Activated naive CD4-positive, alpha-beta T cell treated with anti-CD3 and anti-CD28 coated beads for 36 hours (primary cell): Measurements from ENCODE around the gene LIPG. TPM values are rescaled to one million over a fixed set of nuclear protein-coding genes. Genes with fewer than 3 reads are reported as not detected.
"Not testable (repeated sequence)": the region's sequence is repeated elsewhere in the genome, so short reads cannot be mapped to it uniquely, and the experiment has no call there.

ENCODE experiments used
- CTCF ChIA-PET: fragments of 350-600 bp; sonication (Branson Sonifier 250); formaldehyde crosslinking; loops from one replicate; lab custom pipeline; 2021; ENCODE audit warnings: antibody characterized with exemption; lab: Charles Lee
- DNase-seq: peaks from one replicate; pipeline ENCODE4 v3.0.0-alpha.2; 2020
- H3K27ac Mint-ChIP-seq: one replicate; pipeline ENCODE4 v1.8.0; 2021; ENCODE audit warnings: mild to moderate bottlenecking, mixed read lengths
- H3K27me3 Mint-ChIP-seq: one replicate; pipeline ENCODE4 v1.8.0; 2021; ENCODE audit warnings: low read depth, mixed read lengths
- H3K36me3 Mint-ChIP-seq: one replicate; pipeline ENCODE4 v1.8.0; 2021; ENCODE audit warnings: low read depth, mixed read lengths
- H3K4me1 Mint-ChIP-seq: one replicate; pipeline ENCODE4 v1.8.0; 2021; ENCODE audit warnings: low read depth, mixed read lengths
- H3K4me3 Mint-ChIP-seq: one replicate; pipeline ENCODE4 v1.8.0; 2021; ENCODE audit warnings: mild to moderate bottlenecking, moderate library complexity, mixed read lengths
- H3K9me3 Mint-ChIP-seq: one replicate; pipeline ENCODE4 v1.8.0; 2021; ENCODE audit warnings: mixed read lengths
- intact Hi-C: fragments of 100-400 bp; cut with micrococcal nuclease; formaldehyde crosslinking; loops from one replicate; pipeline ENCODE4 v1.15.1; 2023
- total RNA-seq, 2 experiments: library from RNA; stranded (reverse); gene quantifications; one replicate each; pipeline ENCODE4 v1.2.3, GENCODE V29; 2021

LIPG gene
- total RNA-seq, 2 experiments from 2014 or later = 0.22 to 0.45 TPM

- no peak overlapping the region for H3K4me3 Mint-ChIP-seq
- CTCF ChIA-PET = no interaction called here
- intact Hi-C loops = no loop called here
- H3K36me3 Mint-ChIP-seq = no peaks in the 10 kb centered on the region
- no peak for DNase-seq
- peaks cover 19% of the 10 kb centered on the region for H3K27me3 Mint-ChIP-seq
- H3K4me1 Mint-ChIP-seq = no peaks in the 10 kb centered on the region
- no peak overlapping the region for H3K27ac Mint-ChIP-seq
- no peaks in the 10 kb centered on the region for H3K9me3 Mint-ChIP-seq
Measured at GRCh38 chr18:49550621-49551339, 11.1 kb upstream of the LIPG start.

- CTCF ChIA-PET = interaction anchor here (0.8 to 1.1 kb wide), 2 partner anchors 24 to 42 kb away, joined by 3 to 4 read pairs; no protein-coding TSS in a partner anchor
- H3K9me3 Mint-ChIP-seq = no peaks in the 10 kb centered on the region
- H3K4me3 Mint-ChIP-seq = no peak overlapping the region
- no peak for DNase-seq
- intact Hi-C loops = no loop called here
- no peak overlapping the region for H3K27ac Mint-ChIP-seq
- H3K36me3 Mint-ChIP-seq = no peaks in the 10 kb centered on the region
- no peaks in the 10 kb centered on the region for H3K4me1 Mint-ChIP-seq
- peaks cover 16% of the 10 kb centered on the region for H3K27me3 Mint-ChIP-seq
Measured at GRCh38 chr18:49553003-49553402, 8.9 kb upstream of the LIPG start.

GRCh38 chr18:49555641-49556040, 6.2 kb upstream of the LIPG start:
- no peak overlapping the region for H3K27ac Mint-ChIP-seq
- peaks cover 29% of the 10 kb centered on the region for H3K27me3 Mint-ChIP-seq
- no peak for DNase-seq
- H3K9me3 Mint-ChIP-seq = no peaks in the 10 kb centered on the region
- CTCF ChIA-PET = interaction anchor here (0.7 kb wide), 1 partner anchor 33 kb away, joined by 4 read pairs; no protein-coding TSS in a partner anchor
- intact Hi-C loops = no loop called here
- H3K4me3 Mint-ChIP-seq = no peak overlapping the region
- peaks cover 4% of the 10 kb centered on the region for H3K4me1 Mint-ChIP-seq
- no peaks in the 10 kb centered on the region for H3K36me3 Mint-ChIP-seq

- no peak overlapping the region for H3K4me3 Mint-ChIP-seq
- no peak overlapping the region for H3K27ac Mint-ChIP-seq
- no peaks in the 10 kb centered on the region for H3K36me3 Mint-ChIP-seq
- intact Hi-C loops = no loop called here
- peaks cover 29% of the 10 kb centered on the region for H3K4me1 Mint-ChIP-seq
- CTCF ChIA-PET = interaction anchor here (0.6 to 2.0 kb wide), 6 partner anchors 16 to 305 kb away, joined by 3 to 14 read pairs (median 4); no protein-coding TSS in a partner anchor
- no peaks in the 10 kb centered on the region for H3K9me3 Mint-ChIP-seq
- DNase-seq = no peak
- peaks cover 39% of the 10 kb centered on the region for H3K27me3 Mint-ChIP-seq
Measured at GRCh38 chr18:49558356-49558755, 3.5 kb upstream of the LIPG start.

GRCh38 chr18:49559326-49559931, 2.4 kb upstream of the LIPG start:
- H3K27ac Mint-ChIP-seq, H3K36me3 Mint-ChIP-seq, H3K9me3 Mint-ChIP-seq, H3K4me3 Mint-ChIP-seq, DNase-seq: not testable (repeated sequence)
- Mint-ChIP-seq H3K27me3 (peaks cover 50% of the 10 kb centered on the region), H3K4me1 (peaks cover 31% of the 10 kb centered on the region)
- intact Hi-C loops = loop anchor here (1.0 kb wide), 1 partner anchor 299 kb away; no protein-coding TSS in a partner anchor
- CTCF ChIA-PET = interaction anchor here (0.6 to 2.4 kb wide), 7 partner anchors 84 to 302 kb away, joined by 3 to 24 read pairs (median 4); no protein-coding TSS in a partner anchor

GRCh38 chr18:49560277-49560623, 1.6 kb upstream of the LIPG start:
- Mint-ChIP-seq H3K9me3 (no peaks in the 10 kb centered on the region), H3K27me3 (peaks cover 56% of the 10 kb centered on the region), H3K27ac (no peak overlapping the region), H3K4me3 (peak overlapping the region; percentile 15), H3K4me1 (peaks cover 31% of the 10 kb centered on the region), H3K36me3 (no peaks in the 10 kb centered on the region)
- intact Hi-C loops = loop anchor here (2.0 to 10.0 kb wide), 5 partner anchors 48 to 883 kb away; partner anchors contain the start of gene CXXC1
- CTCF ChIA-PET = interaction anchor here (0.6 to 2.4 kb wide), 6 partner anchors 167 to 303 kb away, joined by 3 to 24 read pairs (median 6); no protein-coding TSS in a partner anchor
- DNase-seq = no peak

DNA sequence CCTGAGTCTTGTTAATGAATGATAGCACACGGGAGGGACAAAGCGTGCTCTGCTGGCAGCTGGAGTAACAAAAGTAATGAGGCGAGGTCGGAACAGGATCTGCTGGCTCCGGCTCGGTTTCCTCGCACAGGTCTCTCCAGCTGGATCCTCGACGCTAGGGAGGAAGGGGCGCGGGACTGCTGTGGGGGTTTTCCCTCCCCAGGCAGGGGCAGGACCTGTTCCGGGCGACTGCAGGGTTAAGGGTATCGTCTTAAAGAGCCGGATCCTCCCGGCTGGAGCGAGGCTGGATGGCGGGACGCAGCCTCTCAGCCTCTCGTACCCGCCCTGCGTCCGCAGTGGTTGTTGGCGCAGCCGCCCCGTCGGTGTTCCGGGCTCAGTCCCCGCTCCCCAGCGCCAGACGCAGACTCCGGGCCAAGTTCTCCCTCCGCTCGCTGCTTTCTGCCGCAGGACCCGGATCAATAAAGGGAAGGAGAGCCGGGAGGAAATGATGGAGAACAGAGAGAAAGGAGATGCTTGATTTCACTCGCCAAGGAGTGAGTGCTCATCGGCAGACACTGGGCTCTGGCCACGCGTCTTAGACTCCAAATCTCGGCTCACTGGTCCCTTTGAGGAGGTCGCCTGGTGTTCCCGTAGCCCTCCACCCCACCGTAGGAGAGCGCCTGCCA, 1.1 kb upstream of the LIPG start:
- H3K36me3 Mint-ChIP-seq = no peaks in the 10 kb centered on the region
- H3K27me3 Mint-ChIP-seq = peaks cover 60% of the 10 kb centered on the region
- peaks cover 31% of the 10 kb centered on the region for H3K4me1 Mint-ChIP-seq
- DNase-seq = peak; percentile 11
- intact Hi-C loops = loop anchor here (1.0 to 10.0 kb wide), 6 partner anchors 48 to 883 kb away; partner anchors contain the start of genes ACAA2 and CXXC1
- H3K27ac Mint-ChIP-seq = no peak overlapping the region
- peak overlapping the region; percentile 66 for H3K4me3 Mint-ChIP-seq
- CTCF ChIA-PET = interaction anchor here (0.6 to 2.4 kb wide), 7 partner anchors 10 to 302 kb away, joined by 3 to 24 read pairs (median 5); no protein-coding TSS in a partner anchor
- H3K9me3 Mint-ChIP-seq = no peaks in the 10 kb centered on the region

DNA sequence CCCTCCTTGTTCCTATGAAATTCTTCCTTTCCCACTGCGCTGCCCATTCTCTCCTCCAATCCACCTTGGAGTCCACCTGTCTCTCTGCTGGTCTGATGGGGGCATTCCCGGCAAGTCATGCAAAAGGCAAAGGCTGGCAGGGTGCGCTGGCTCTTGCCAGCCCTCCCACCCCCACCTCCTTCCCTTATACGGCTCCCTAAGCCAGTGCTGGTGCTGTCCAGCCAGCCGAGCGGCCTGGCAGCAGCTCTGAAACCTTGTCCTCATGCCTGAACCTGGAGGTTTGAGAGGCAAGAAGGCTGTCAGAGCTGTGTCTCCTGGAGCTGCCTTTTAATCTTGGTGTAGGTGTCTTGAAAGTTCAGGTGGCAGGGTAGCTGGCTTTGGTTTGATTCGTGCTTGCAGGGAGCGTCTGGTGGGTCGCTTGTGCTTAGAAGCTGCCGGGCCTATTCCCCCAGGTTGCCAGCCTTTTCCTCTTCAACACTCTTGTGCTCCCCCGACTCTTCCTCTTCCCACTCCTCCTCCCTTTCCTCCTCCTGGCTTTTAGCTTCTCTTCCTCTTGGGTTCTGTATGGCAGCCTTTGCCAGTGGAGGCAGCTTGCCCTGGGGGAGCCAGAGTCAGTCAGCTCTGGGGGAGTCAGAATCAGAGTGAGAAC, 748 bp downstream of the LIPG start:
- CTCF ChIA-PET = interaction anchor here (0.6 kb wide), 1 partner anchor 17 kb away, joined by 3 read pairs; no protein-coding TSS in a partner anchor
- intact Hi-C loops = loop anchor here (2.0 to 10.0 kb wide), 5 partner anchors 50 to 885 kb away; partner anchors contain the start of gene RPL17
- H3K36me3 Mint-ChIP-seq = no peaks in the 10 kb centered on the region
- peak overlapping the region; percentile 66 for H3K4me3 Mint-ChIP-seq
- peaks cover 65% of the 10 kb centered on the region for H3K27me3 Mint-ChIP-seq
- DNase-seq = no peak
- H3K9me3 Mint-ChIP-seq = no peaks in the 10 kb centered on the region
- H3K27ac Mint-ChIP-seq = no peak overlapping the region
- peaks cover 31% of the 10 kb centered on the region for H3K4me1 Mint-ChIP-seq

DNA sequence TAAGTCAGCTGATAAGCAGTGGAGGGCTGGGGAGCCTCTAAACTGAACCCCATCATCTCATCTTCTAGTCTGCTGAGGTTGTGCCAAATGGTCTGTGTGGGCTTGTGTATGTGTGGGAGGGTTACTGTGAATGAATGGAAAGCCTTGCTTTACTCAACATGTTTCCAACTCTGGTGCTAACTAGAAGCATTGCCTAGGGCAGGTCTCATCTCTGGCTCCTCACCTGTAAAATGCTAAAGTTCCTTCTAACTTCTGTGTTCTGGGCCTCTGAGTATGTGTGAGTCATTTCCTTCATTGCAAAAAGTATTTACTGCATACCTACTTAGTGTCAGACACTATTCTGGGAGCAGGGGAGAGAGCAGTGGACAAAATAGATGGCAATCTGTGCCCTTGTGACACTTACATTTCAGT, 1.3 kb downstream of the LIPG start:
- Mint-ChIP-seq H3K27ac (no peak overlapping the region), H3K4me3 (peak overlapping the region; percentile 28), H3K36me3 (no peaks in the 10 kb centered on the region), H3K9me3 (no peaks in the 10 kb centered on the region), H3K27me3 (peaks cover 65% of the 10 kb centered on the region), H3K4me1 (peaks cover 31% of the 10 kb centered on the region)
- CTCF ChIA-PET = no interaction called here
- peak; percentile 11 for DNase-seq
- intact Hi-C loops = loop anchor here (2.0 to 10.0 kb wide), 5 partner anchors 51 to 886 kb away; partner anchors contain the start of gene RPL17

DNA sequence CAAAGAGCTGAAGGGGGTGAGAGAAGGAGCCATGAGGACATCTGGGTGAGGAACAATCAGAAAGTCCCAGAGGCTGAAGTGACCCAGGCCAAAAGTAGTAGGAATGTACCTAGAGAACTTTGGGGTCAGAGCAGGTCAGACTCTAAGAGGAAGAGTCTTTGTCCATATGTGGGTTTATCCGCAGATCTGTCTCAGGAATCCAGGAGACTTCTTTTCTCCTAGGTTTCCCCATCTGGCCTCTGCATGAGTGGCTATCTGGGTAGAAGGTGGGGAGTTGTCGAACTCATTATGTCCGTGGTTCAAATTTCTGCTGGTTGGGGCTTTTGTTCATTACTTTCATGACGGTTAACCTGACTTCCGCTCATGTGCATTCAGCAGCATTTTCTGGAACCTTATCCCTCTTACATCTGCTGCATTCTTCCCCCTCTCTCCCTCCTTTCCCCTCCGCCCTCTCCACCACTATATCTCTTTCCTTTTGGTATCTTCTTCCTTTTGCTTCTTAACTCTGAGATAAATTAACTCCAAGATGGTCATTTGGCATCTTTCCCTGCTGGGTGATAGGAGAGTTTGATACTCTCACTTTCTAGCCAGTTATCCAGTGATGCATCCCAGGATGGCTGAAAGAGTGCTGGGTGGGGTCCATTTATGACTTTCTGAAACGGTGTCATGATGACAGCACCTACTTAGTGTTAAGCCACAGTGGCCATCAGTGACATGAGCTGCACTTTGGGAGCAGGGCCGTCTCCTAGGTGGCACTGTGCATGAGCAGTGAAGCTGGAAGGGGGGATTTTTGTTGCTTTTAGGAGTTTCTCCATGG, 2.1 kb downstream of the LIPG start:
- H3K27me3 Mint-ChIP-seq = peaks cover 63% of the 10 kb centered on the region
- no peak for DNase-seq
- CTCF ChIA-PET = no interaction called here
- no peaks in the 10 kb centered on the region for H3K9me3 Mint-ChIP-seq
- intact Hi-C loops = loop anchor here (2.0 to 10.0 kb wide), 5 partner anchors 52 to 887 kb away; partner anchors contain the start of gene RPL17
- H3K4me3 Mint-ChIP-seq = no peak overlapping the region
- no peaks in the 10 kb centered on the region for H3K36me3 Mint-ChIP-seq
- no peak overlapping the region for H3K27ac Mint-ChIP-seq
- H3K4me1 Mint-ChIP-seq = peaks cover 31% of the 10 kb centered on the region

DNA sequence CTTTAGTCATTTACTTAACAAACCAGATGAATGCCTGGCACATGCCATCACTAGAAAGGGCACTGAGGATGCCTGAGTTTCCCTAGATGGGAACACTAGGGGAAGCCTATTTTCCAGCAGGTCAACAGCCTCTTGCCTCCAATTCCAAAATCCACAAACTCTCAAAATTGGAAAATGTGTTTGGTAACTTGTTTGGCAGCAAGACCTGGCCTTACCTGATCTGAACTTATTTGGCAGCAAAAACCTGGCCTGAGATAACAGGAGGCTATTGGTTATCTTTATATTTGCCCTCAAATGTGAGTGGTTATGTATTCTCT, 2.6 kb downstream of the LIPG start:
- Mint-ChIP-seq H3K27me3 (peaks cover 59% of the 10 kb centered on the region), H3K4me1 (peaks cover 31% of the 10 kb centered on the region), H3K27ac (no peak overlapping the region), H3K4me3 (no peak overlapping the region), H3K36me3 (no peaks in the 10 kb centered on the region), H3K9me3 (no peaks in the 10 kb centered on the region)
- CTCF ChIA-PET = no interaction called here
- intact Hi-C loops = loop anchor here (5.0 to 10.0 kb wide), 4 partner anchors 52 to 887 kb away; no protein-coding TSS in a partner anchor
- DNase-seq = no peak
